HL-60 (cell line): Measurements from ENCODE around the gene WDR26.

ENCODE experiments used
- DNase-seq, 2 experiments: peaks; one replicate each; pipeline ENCODE4 v3.0.0-alpha.2; 2010 to 2020; ENCODE audit warnings: low read depth in 1 of 2, low spot score in 1 of 2
- H3K27ac ChIP-seq: fragments of 250-450 bp; sonication (Bioruptor Pico); replicated peaks from 2 replicates; pipeline ENCODE4 v1.5.1; 2020; ENCODE audit warnings: mild to moderate bottlenecking, moderate library complexity
- H3K27me3 ChIP-seq: fragments of 250-450 bp; sonication (Bioruptor Pico); 2 replicates; pipeline ENCODE4 v1.5.1; 2021; ENCODE audit warnings: mild to moderate bottlenecking, moderate library complexity; ENCODE audit not compliant: insufficient read depth, poor library complexity, severe bottlenecking
- H3K4me3 ChIP-seq: replicated peaks from 2 replicates; pipeline ENCODE4 v1.5.1; 2011; ENCODE audit warnings: mild to moderate bottlenecking, control low read depth, low read length; ENCODE audit not compliant: insufficient read depth
- GABPA ChIP-seq: IDR thresholded peaks from 2 replicates; pipeline ENCODE4 v1.6.1; 2012; ENCODE audit warnings: low read depth
- POLR2AphosphoS5 ChIP-seq: IDR thresholded peaks from 2 replicates; pipeline ENCODE4 v1.6.1; 2012; ENCODE audit warnings: low read depth
- SPI1 ChIP-seq: IDR thresholded peaks from 2 replicates; pipeline ENCODE4 v1.6.1; 2012; ENCODE audit warnings: low read depth, mild to moderate bottlenecking, borderline replicate concordance
- TF ChIP-seq, protein P1 (sequence below): IDR thresholded peaks from 2 replicates; pipeline ENCODE4 v1.6.1; 2012; ENCODE audit warnings: low read depth; ENCODE audit not compliant: insufficient replicate concordance
- TF ChIP-seq, protein P2 (sequence below): IDR thresholded peaks from one replicate; pipeline ENCODE4 v1.5.1; 2011; ENCODE audit warnings: low read length, control low read depth, inconsistent platforms; ENCODE audit not compliant: insufficient read depth

The WDR26 gene

DNA sequence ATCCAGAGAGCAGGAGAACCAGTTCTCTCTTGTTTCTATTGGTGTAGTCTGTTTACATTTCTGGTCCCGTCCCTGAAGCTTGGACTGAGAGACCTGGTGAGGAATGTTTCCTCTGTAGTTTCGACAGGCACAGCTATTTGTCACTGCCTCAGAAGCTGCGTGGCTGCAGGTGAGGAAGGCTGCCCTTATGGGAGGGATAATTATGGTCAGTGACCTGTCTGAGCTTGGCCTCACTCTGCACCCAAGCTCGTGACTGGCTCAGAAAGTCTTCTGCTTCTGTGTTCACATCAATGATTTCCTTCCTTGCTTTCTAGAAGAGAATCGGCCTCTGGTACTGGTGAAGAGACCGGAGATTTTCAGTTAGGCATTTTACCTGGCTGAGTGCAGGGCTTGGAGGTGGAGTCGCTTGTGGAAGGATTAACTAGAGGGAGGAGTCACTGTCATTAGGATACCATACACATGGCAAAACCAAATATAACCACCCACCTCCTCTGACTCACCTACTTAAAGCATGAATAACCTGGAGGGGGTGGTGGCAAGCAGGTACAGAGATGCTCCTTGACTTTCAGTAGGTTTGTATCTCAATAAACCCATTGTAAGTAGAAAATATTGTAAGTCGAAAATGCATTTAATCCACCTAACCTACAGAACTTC lies 19.9 kb upstream of the WDR26 start:
- H3K4me3 ChIP-seq = no peak overlapping the region
- DNase-seq = no peak

DNA sequence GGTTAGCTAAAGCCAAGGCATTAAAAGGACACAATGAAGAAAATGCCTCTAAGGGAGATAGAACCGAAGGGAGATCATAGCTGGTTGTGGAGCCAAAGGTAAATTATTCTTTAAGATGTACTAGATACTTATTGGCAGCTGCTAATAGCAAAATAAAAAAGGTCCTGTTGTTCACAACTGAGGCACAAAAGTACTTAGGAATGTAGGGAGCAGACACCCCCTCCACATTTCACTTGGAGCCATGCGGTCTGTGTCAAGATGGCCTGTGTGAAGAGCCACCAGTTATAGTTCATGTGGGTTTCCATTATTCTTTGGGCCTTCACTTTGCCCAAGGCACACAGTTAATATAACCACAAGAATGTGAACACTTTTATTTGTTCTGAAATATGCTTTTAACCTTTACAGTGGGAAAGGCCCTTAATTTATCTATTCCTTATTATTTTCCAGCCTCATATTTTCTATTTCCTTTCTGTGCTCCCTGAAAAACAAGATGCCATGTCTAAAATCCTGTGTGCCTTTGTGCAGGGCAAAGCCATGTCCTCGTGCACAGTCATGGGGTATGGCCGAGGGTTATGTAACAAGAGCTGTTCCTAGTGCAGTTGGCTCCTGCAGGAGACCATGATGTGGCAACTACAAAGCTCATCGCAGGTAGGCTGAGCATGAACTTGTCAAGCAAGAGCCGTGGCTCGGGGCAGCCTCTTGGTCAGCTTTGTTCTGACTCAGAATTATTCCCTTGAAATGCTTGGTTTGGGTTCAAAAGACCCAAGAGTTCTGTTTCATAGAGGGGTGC lies 16.2 kb upstream of the WDR26 start:
- TF ChIP-seq, protein P1, sequence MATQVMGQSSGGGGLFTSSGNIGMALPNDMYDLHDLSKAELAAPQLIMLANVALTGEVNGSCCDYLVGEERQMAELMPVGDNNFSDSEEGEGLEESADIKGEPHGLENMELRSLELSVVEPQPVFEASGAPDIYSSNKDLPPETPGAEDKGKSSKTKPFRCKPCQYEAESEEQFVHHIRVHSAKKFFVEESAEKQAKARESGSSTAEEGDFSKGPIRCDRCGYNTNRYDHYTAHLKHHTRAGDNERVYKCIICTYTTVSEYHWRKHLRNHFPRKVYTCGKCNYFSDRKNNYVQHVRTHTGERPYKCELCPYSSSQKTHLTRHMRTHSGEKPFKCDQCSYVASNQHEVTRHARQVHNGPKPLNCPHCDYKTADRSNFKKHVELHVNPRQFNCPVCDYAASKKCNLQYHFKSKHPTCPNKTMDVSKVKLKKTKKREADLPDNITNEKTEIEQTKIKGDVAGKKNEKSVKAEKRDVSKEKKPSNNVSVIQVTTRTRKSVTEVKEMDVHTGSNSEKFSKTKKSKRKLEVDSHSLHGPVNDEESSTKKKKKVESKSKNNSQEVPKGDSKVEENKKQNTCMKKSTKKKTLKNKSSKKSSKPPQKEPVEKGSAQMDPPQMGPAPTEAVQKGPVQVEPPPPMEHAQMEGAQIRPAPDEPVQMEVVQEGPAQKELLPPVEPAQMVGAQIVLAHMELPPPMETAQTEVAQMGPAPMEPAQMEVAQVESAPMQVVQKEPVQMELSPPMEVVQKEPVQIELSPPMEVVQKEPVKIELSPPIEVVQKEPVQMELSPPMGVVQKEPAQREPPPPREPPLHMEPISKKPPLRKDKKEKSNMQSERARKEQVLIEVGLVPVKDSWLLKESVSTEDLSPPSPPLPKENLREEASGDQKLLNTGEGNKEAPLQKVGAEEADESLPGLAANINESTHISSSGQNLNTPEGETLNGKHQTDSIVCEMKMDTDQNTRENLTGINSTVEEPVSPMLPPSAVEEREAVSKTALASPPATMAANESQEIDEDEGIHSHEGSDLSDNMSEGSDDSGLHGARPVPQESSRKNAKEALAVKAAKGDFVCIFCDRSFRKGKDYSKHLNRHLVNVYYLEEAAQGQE = no peak
- TF ChIP-seq SPI1 (no peak), POLR2AphosphoS5 (no peak), GABPA (no peak)
- TF ChIP-seq, protein P2, sequence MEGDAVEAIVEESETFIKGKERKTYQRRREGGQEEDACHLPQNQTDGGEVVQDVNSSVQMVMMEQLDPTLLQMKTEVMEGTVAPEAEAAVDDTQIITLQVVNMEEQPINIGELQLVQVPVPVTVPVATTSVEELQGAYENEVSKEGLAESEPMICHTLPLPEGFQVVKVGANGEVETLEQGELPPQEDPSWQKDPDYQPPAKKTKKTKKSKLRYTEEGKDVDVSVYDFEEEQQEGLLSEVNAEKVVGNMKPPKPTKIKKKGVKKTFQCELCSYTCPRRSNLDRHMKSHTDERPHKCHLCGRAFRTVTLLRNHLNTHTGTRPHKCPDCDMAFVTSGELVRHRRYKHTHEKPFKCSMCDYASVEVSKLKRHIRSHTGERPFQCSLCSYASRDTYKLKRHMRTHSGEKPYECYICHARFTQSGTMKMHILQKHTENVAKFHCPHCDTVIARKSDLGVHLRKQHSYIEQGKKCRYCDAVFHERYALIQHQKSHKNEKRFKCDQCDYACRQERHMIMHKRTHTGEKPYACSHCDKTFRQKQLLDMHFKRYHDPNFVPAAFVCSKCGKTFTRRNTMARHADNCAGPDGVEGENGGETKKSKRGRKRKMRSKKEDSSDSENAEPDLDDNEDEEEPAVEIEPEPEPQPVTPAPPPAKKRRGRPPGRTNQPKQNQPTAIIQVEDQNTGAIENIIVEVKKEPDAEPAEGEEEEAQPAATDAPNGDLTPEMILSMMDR = no peak
- Histone ChIP-seq H3K4me3 (no peak overlapping the region), H3K27me3 (no peaks in the 10 kb centered on the region), H3K27ac (no peak overlapping the region)
- DNase-seq = no peak

More for the DNA sequence above, 19.9 kb upstream of the WDR26 start:
- Histone ChIP-seq H3K27me3 (no peaks in the 10 kb centered on the region), H3K27ac (no peak overlapping the region)
- TF ChIP-seq GABPA = no peak
- TF ChIP-seq, protein P2 = no peak
- TF ChIP-seq POLR2AphosphoS5 = no peak
- TF ChIP-seq SPI1 = no peak
- TF ChIP-seq, protein P1 = no peak

DNA sequence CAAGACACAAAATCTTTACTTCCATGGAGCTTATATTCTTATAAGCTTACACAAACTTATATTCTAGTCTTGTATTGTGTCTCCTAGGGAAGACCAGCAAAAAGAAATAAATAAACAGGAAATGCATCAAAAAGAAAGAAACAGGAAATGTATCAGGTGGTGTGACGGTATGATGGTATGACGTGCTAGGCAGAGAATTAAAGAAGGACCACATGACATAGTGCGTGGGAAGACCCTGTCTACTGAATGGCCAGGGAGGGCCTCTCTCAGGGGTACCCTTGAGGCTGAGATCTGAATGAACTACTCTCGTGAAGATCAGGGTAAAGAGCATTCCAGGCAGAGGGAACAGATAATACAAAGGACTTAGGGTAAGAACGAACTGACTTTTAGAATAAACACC lies 15.6 kb upstream of the WDR26 start:
- no peak overlapping the region for H3K27ac ChIP-seq
- TF ChIP-seq, protein P1 = no peak
- TF ChIP-seq SPI1 (no peak), POLR2AphosphoS5 (no peak), GABPA (no peak)
- TF ChIP-seq, protein P2 = no peak
- DNase-seq = no peak

More for the DNA sequence above, 15.6 kb upstream of the WDR26 start:
- H3K4me3 ChIP-seq = no peak overlapping the region
- H3K27me3 ChIP-seq = no peaks in the 10 kb centered on the region
